Epithelial cell of esophagus (primary cell): ENCODE data around the gene RPL3.

ENCODE experiments used
- DNase-seq: peaks from one replicate; pipeline ENCODE4 v3.0.0; 2010; ENCODE audit warnings: low read depth
- H3K4me3 ChIP-seq: 2 replicates; pipeline ENCODE4 v1.5.1; 2011; ENCODE audit warnings: mild to moderate bottlenecking, low read length, control low read depth
- TF ChIP-seq, protein P1 (sequence below): IDR thresholded peaks from 2 replicates; pipeline ENCODE4 v1.5.1; 2011; ENCODE audit warnings: low read depth, mild to moderate bottlenecking, low read length, control low read depth, inconsistent platforms; ENCODE audit not compliant: insufficient read depth; ENCODE audit errors: missing control alignments

The RPL3 gene

DNA sequence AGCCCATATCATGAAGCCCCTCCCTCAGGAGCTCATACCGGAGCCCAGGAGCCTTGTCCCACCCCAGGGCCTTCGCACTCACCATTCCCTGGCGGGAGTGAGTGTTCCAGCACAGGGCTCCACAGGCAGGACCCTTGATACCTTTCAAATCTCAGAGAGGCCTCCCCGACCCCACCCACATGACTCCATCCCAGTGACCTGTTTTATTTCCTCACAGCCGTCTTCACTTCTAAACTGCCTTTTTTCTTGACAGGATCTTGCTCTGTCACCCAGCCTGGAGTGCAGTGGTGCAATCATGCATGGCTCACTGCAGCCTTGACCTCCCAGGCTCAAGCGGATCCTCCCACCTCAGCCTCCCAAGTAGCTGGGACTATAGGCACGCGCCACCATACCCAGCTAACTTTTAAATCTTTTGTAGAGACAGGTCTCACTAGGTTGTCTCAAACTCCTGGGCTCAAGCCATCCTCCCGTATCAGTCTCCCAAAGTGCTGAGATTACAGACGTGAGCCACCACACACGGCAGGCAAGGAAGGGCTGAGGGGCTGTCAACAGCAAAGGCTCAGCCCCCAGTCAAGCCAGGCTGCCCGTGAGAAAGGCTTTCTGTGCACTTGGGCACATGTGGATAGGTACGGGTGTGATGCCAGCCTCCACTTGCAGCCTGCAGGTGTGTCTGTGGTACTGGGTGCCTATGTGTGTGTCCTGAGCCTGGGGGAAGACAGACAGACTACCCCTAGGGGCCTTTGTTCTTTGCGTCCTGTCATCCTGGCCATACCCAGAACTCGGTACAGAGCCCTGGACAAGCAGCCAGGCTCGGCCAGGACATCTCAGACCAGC lies 9.3 kb downstream of the RPL3 start:
- DNase-seq, result peak; percentile 83
- H3K4me3 ChIP-seq, result no peak overlapping the region
- TF ChIP-seq, protein P1, sequence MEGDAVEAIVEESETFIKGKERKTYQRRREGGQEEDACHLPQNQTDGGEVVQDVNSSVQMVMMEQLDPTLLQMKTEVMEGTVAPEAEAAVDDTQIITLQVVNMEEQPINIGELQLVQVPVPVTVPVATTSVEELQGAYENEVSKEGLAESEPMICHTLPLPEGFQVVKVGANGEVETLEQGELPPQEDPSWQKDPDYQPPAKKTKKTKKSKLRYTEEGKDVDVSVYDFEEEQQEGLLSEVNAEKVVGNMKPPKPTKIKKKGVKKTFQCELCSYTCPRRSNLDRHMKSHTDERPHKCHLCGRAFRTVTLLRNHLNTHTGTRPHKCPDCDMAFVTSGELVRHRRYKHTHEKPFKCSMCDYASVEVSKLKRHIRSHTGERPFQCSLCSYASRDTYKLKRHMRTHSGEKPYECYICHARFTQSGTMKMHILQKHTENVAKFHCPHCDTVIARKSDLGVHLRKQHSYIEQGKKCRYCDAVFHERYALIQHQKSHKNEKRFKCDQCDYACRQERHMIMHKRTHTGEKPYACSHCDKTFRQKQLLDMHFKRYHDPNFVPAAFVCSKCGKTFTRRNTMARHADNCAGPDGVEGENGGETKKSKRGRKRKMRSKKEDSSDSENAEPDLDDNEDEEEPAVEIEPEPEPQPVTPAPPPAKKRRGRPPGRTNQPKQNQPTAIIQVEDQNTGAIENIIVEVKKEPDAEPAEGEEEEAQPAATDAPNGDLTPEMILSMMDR, result no peak

GRCh38 chr22:39309364-39309861 lies 10.0 kb downstream of the RPL3 start:
- peak overlapping the region; percentile 27 for H3K4me3 ChIP-seq
- TF ChIP-seq, protein P1, result peak; percentile 65
- DNase-seq, result peak; percentile 74

GRCh38 chr22:39308614-39309363 lies 10.6 kb downstream of the RPL3 start:
- H3K4me3 ChIP-seq, result peak overlapping the region; percentile 27
- TF ChIP-seq, protein P1, result no peak
- peak; percentile 93 for DNase-seq

DNA sequence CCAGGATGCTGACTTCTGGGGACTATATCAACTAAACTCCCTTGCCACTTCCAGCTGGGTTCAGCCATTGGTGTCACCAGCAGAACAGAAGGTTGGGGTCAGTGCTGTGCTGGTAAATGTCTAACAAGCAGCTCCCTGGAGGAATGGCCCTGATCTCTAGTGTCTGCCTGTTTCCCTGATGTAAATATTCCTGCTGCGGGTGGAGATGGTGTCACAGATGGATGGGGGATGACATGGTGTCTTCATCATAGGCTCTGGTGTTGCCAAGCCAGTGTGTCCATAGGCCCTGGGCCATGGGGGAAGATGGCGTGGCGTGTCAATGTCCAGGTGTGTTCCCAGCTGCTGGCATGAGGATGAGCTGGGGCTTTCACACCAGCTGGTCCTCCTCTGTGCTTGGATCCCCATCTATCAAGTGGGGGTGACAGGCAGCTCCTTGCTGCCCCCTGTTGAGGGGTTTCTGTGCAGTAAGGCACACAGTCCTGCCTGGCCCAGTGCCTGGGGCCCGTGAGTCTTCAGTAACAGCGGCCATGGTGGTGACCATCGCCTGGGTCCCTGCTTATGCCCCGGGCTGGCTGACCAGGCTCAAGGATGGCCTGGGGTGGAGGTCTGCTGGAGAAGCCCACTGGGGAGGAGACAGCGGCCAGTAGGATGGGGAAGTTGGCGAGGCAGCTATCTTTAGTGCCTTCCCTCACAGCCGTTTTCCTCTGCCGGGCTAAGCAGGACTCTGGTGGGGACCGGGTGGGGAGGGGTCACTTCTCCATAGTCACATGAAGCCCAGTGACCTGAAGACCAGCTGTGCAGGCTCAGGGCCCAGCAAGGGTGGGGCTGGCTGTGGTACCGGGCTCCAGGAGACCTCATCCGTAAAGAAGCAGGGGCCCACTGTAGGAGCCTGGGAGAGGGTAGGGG lies 12.7 kb downstream of the RPL3 start:
- TF ChIP-seq, protein P1, result peak; percentile 29
- no peak overlapping the region for H3K4me3 ChIP-seq
- peak; percentile 46 for DNase-seq

DNA sequence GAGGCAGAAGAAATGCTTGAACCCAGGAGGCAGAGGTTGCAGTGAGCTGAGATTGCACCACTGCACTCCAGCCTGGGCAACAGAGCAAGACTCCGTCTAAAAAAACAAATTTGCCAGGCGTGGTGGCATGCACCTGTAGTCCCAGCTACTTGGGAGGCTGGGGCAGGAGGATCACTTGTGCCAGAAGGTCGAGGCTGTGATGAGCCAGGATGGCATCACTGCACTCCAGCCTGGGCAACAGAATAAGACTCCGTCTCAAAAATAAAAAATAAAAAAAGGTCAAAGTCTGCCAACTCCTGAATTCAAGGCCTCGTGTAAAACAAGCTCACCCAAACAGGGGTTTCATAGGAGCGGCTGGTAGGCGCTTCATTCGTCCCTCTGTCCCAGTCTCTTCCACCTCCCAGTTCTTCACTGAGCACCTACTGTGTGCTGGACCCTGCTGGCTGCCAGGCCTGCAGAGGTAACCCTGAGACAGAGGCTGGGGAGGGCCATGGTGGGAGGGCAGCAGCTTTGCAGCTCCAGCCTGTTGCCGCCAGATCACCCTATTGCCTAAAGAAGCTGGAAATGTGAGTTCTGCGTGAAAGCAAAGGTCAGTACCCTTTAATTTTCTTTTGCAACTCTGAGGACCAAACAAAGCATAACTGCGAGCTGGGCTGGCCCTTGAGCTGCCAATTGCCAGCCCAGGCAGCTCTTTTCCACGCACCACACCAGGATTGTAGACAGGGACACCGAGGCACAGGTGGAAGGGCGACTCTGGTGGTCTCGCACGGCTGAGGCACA lies 15.3 kb downstream of the RPL3 start:
- TF ChIP-seq, protein P1, result no peak
- H3K4me3 ChIP-seq, result no peak overlapping the region

DNA sequence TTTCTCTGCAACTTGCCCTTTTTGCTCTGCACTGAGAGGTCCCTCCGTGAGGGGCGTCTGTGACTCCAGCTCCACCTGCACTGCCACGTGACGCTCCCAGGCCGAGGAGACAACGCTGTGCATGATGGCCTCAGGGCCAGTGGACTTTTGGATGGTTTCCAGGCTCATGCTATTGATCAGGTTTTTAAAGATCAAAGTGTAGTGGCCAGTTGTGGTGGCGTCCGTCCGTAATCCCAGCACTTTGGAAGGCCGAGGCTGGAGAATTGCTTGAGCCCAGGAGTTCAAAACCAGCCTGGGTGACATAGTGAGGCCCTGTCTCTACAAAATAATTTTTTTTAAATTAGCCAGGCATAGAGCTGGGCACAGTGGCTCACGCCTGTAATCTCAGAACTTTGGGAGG lies 16.1 kb downstream of the RPL3 start:
- DNase-seq, result no peak
- H3K4me3 ChIP-seq, result no peak overlapping the region
- TF ChIP-seq, protein P1, result no peak

More for the DNA sequence above, 15.3 kb downstream of the RPL3 start:
- DNase-seq, result no peak
